SK-N-SH treated with all-trans-retinoic acid at 6 μM for 48 hours (cell line): ENCODE results near the gene LHFPL5.

ENCODE experiments used
- BACH2 ChIP-seq: fragments of 250-450 bp; sonication (Bioruptor Pico); IDR thresholded peaks from 2 replicates; pipeline ENCODE4 v1.9.0; 2021; ENCODE audit warnings: mild to moderate bottlenecking, borderline replicate concordance
- CREB5 ChIP-seq: fragments of 250-450 bp; sonication (Bioruptor Pico); IDR thresholded peaks from 2 replicates; pipeline ENCODE4 v1.5.1; 2020; ENCODE audit warnings: low read depth, mild to moderate bottlenecking, moderate library complexity
- OSR1 ChIP-seq: fragments of 250-450 bp; sonication (Bioruptor Pico); IDR thresholded peaks from 2 replicates; pipeline ENCODE4 v1.8.0; 2022; ENCODE audit warnings: moderate library complexity, mild to moderate bottlenecking, inconsistent platforms
- PATZ1 ChIP-seq: fragments of 250-450 bp; sonication (Bioruptor Pico); IDR thresholded peaks from 2 replicates; pipeline ENCODE4 v1.8.0; 2020; ENCODE audit warnings: mild to moderate bottlenecking, moderate library complexity, borderline replicate concordance
- PPARA ChIP-seq: fragments of 250-450 bp; sonication (Bioruptor Pico); IDR thresholded peaks from 2 replicates; pipeline ENCODE4 v1.5.0; 2020; ENCODE audit warnings: mild to moderate bottlenecking, borderline replicate concordance
- RARB ChIP-seq: fragments of 250-450 bp; sonication (Bioruptor Pico); IDR thresholded peaks from 2 replicates; pipeline ENCODE4 v1.8.0; 2021; ENCODE audit warnings: mild to moderate bottlenecking, moderate library complexity
- SNAI2 ChIP-seq: fragments of 250-450 bp; sonication (Bioruptor Pico); IDR thresholded peaks from 2 replicates; pipeline ENCODE4 v1.5.0; 2020; ENCODE audit warnings: mild to moderate bottlenecking, moderate library complexity
- TCF4 ChIP-seq: fragments of 250-450 bp; sonication (Bioruptor Pico); IDR thresholded peaks from 2 replicates; pipeline ENCODE4 v1.8.0; 2021; ENCODE audit warnings: mild to moderate bottlenecking, moderate library complexity, borderline replicate concordance
- TSHZ2 ChIP-seq: fragments of 250-450 bp; sonication (Bioruptor Pico); IDR thresholded peaks from 2 replicates; pipeline ENCODE4 v1.5.0; 2020; ENCODE audit warnings: mild to moderate bottlenecking, moderate library complexity
- ZFP3 ChIP-seq: fragments of 250-450 bp; sonication (Bioruptor Pico); IDR thresholded peaks from 2 replicates; pipeline ENCODE4 v1.5.0; 2020; ENCODE audit warnings: mild to moderate bottlenecking, moderate library complexity
- ZFP30 ChIP-seq: fragments of 450-650 bp; formaldehyde crosslinking; IDR thresholded peaks from 2 replicates; pipeline ENCODE4 v1.5.0; 2022; ENCODE audit warnings: mild to moderate bottlenecking, moderate library complexity
- ZNF565 ChIP-seq: fragments of 450-650 bp; formaldehyde crosslinking; conservative IDR thresholded peaks from 2 replicates; pipeline ENCODE4 v1.5.0; 2020; ENCODE audit warnings: low read depth, mild to moderate bottlenecking, moderate library complexity
- ZNF70 ChIP-seq: fragments of 450-650 bp; formaldehyde crosslinking; IDR thresholded peaks from 2 replicates; pipeline ENCODE4 v1.5.0; 2020; ENCODE audit warnings: mild to moderate bottlenecking, moderate library complexity
- ZNF8 ChIP-seq: fragments of 450-650 bp; formaldehyde crosslinking; IDR thresholded peaks from 2 replicates; pipeline ENCODE4 v1.5.0; 2020; ENCODE audit warnings: mild to moderate bottlenecking, moderate library complexity

- TF ChIP-seq SNAI2 (CRISPR knock-in tag) (no peak), ZFP30 (CRISPR knock-in tag) (no peak), PATZ1 (CRISPR knock-in tag) (no peak), TSHZ2 (CRISPR knock-in tag) (no peak), PPARA (no peak), TCF4 (no peak), RARB (no peak), CREB5 (CRISPR knock-in tag) (no peak), OSR1 (CRISPR knock-in tag) (no peak), ZFP3 (no peak), ZNF8 (CRISPR knock-in tag) (no peak), ZNF70 (CRISPR knock-in tag) (no peak), ZNF565 (CRISPR knock-in tag) (no peak), BACH2 (CRISPR knock-in tag) (no peak)
Measured at GRCh38 chr6:35759426-35759825, 45.7 kb upstream of the LHFPL5 start.
